A549 (cell line): Measurements from ENCODE around the gene KYNU. TPM values are rescaled to one million over a fixed set of nuclear protein-coding genes. Genes with fewer than 3 reads are reported as not detected.
"Not testable (repeated sequence)": the region's sequence is repeated elsewhere in the genome, so short reads cannot be mapped to it uniquely, and the experiment has no call there.

ENCODE experiments used
- ATAC-seq, 2 experiments: fragments of 200-7000 bp in 1 of 2; fragments of >200 bp in 1 of 2; cut with Nextera tagmentation in 1 of 2; cut with Tn5 transposase in 1 of 2; 3 replicates each; pipeline versions ENCODE4 v1.8.0 to v1.9.1; 2018 to 2020; ENCODE audit warnings: mild to moderate bottlenecking in 1 of 2, moderate library complexity in 1 of 2
- CTCF ChIA-PET: fragments of 300-600 bp; sonication (Branson Sonifier 250); formaldehyde crosslinking; extraction: SDS; loops from one replicate; lab custom pipeline; 2021; ENCODE audit warnings: antibody characterized with exemption, inconsistent platforms; lab: Yijun Ruan, JAX
- POLR2A ChIA-PET: fragments of 350-600 bp; formaldehyde crosslinking; extraction: SDS; loops from one replicate; lab custom pipeline; 2021; ENCODE audit warnings: antibody characterized with exemption, inconsistent platforms; lab: Yijun Ruan, JAX
- DNase-seq, 2 experiments: peaks; one replicate each; pipeline versions ENCODE4 v3.0.0 to v3.0.0-alpha.2; 2011 to 2016; ENCODE audit warnings: low read depth in 1 of 2, low spot score in 1 of 2
- FAIRE-seq: peaks from 2 replicates; lab custom pipeline; 2011; peaks lifted over from hg19 to GRCh38; lab: Jason Lieb, UNC
- H3K27ac ChIP-seq, 2 experiments: fragments of >200 bp; sonication (Bioruptor Twin); formaldehyde crosslinking; 3 replicates each; pipeline ENCODE4 v1.5.1; 2016 to 2017
- H3K4me1 ChIP-seq: fragments of >200 bp; sonication (Bioruptor Twin); formaldehyde crosslinking; 3 replicates; pipeline ENCODE4 v1.6.1; 2016
- H3K4me2 ChIP-seq: fragments of >200 bp; sonication (Bioruptor Twin); formaldehyde crosslinking; 3 replicates; pipeline ENCODE4 v1.6.1; 2016
- H3K4me3 ChIP-seq: fragments of >200 bp; sonication (Bioruptor Twin); formaldehyde crosslinking; 3 replicates; pipeline ENCODE4 v1.5.1; 2016
- H3K9me3 ChIP-seq: fragments of >200 bp; sonication (Bioruptor Twin); formaldehyde crosslinking; 3 replicates; pipeline ENCODE4 v1.6.1; 2016
- CBX2 ChIP-seq: fragments of 200-600 bp; sonication (generic); IDR thresholded peaks from 2 replicates; pipeline ENCODE4 v1.6.1; 2016; ENCODE audit warnings: low read depth, mild to moderate bottlenecking, borderline replicate concordance
- CEBPB ChIP-seq, 2 experiments: fragments of >200 bp in 1 of 2; sonication (Bioruptor Twin) in 1 of 2; formaldehyde crosslinking in 1 of 2; IDR thresholded peaks; 2 replicates each; pipeline ENCODE4 v1.6.1; 2012 to 2016
- CTCF ChIP-seq: fragments of >200 bp; sonication (Bioruptor Twin); formaldehyde crosslinking; IDR thresholded peaks from 3 replicates; pipeline ENCODE4 v1.5.1; 2016
- FOSL2 ChIP-seq, 2 experiments: fragments of 450-650 bp in 1 of 2; fragments of >200 bp in 1 of 2; sonication (Bioruptor Twin) in 1 of 2; formaldehyde crosslinking; IDR thresholded peaks; 2 replicates each; pipeline versions ENCODE4 v1.5.0 to v1.6.1; 2016 to 2020; ENCODE audit warnings: mild to moderate bottlenecking in 1 of 2, moderate library complexity in 1 of 2
- FOXS1 ChIP-seq: fragments of 250-450 bp; sonication (Bioruptor Pico); IDR thresholded peaks from 2 replicates; pipeline ENCODE4 v1.5.0; 2020; ENCODE audit warnings: mild to moderate bottlenecking, moderate library complexity
- HOXA7 ChIP-seq: fragments of 250-450 bp; sonication (Bioruptor Pico); IDR thresholded peaks from 2 replicates; pipeline ENCODE4 v1.5.0; 2020; ENCODE audit warnings: mild to moderate bottlenecking, moderate library complexity
- MAZ ChIP-seq: fragments of 150-350 bp; IDR thresholded peaks from 2 replicates; pipeline ENCODE4 v1.6.1; 2014; ENCODE audit warnings: antibody characterized with exemption, low read depth, low read length, borderline replicate concordance
- MYC ChIP-seq: IDR thresholded peaks from 2 replicates; pipeline ENCODE4 v1.6.1; 2012; ENCODE audit warnings: mild to moderate bottlenecking, inconsistent platforms, low read length, improper control_type of control experiment, borderline replicate concordance
- NPAS2 ChIP-seq: fragments of 250-450 bp; sonication (Bioruptor Pico); IDR thresholded peaks from 2 replicates; pipeline ENCODE4 v1.8.0; 2022; ENCODE audit warnings: mild to moderate bottlenecking, moderate library complexity, borderline replicate concordance
- NR3C1 ChIP-seq: fragments of >200 bp; sonication (Bioruptor Twin); formaldehyde crosslinking; IDR thresholded peaks from 3 replicates; pipeline ENCODE4 v1.6.1; 2017
- PBX3 ChIP-seq: IDR thresholded peaks from 2 replicates; pipeline ENCODE4 v1.6.1; 2012
- PHF8 ChIP-seq: fragments of 200-600 bp; sonication (generic); IDR thresholded peaks from 2 replicates; pipeline ENCODE4 v1.6.1; 2016; ENCODE audit warnings: low read depth, mild to moderate bottlenecking, antibody characterized with exemption, moderate library complexity, borderline replicate concordance
- POLR2AphosphoS2 ChIP-seq: conservative IDR thresholded peaks from 2 replicates; pipeline ENCODE4 v1.6.1; 2012; ENCODE audit warnings: low read length, improper control_type of control experiment, inconsistent platforms
- RAD21 ChIP-seq, 2 experiments: fragments of >200 bp in 1 of 2; sonication (Bioruptor Twin) in 1 of 2; formaldehyde crosslinking in 1 of 2; IDR thresholded peaks in 1 of 2; conservative IDR thresholded peaks in 1 of 2; 2 replicates in 1 of 2; 3 replicates in 1 of 2; pipeline ENCODE4 v1.6.1; 2012 to 2018; ENCODE audit warnings: inconsistent platforms in 1 of 2
- RARB ChIP-seq: fragments of 250-450 bp; sonication (Bioruptor Pico); IDR thresholded peaks from 2 replicates; pipeline ENCODE4 v1.8.0; 2021; ENCODE audit warnings: mild to moderate bottlenecking, moderate library complexity
- SMC3 ChIP-seq: fragments of >200 bp; sonication (Bioruptor Twin); formaldehyde crosslinking; IDR thresholded peaks from 3 replicates; pipeline ENCODE4 v1.6.1; 2018; ENCODE audit warnings: inconsistent platforms
- ZC3H11A ChIP-seq: fragments of 450-650 bp; IDR thresholded peaks from 2 replicates; pipeline ENCODE4 v1.6.1; 2014; ENCODE audit warnings: antibody characterized with exemption, mild to moderate bottlenecking
- ZFP36 ChIP-seq: fragments of 450-650 bp; IDR thresholded peaks from 2 replicates; pipeline ENCODE4 v1.6.1; 2014; ENCODE audit warnings: borderline replicate concordance; ENCODE audit not compliant: partially characterized antibody
- ZNF302 ChIP-seq: fragments of 250-450 bp; sonication (Bioruptor Pico); IDR thresholded peaks from 2 replicates; pipeline ENCODE4 v1.9.0; 2021; ENCODE audit warnings: inconsistent platforms, mild to moderate bottlenecking, moderate library complexity
- WGBS: methylation state at CpG from one replicate; pipeline ENCODE4 v1.1.6; 2017; ENCODE audit errors: missing lambda C conversion rate; 5-methylcytosine and 5-hydroxymethylcytosine counted together
- polyA plus RNA-seq, 4 experiments: library from polyadenylated mRNA; depleted of rRNA in 3 of 4; stranded (reverse); fragments of >200 nt; fragmentation: RNase III in 1 of 4; extraction: RNeasy Plus Mini Kit Qiagen cat#74134 plus additional on column Dnase treatment in 1 of 4; gene quantifications; 2 replicates in 3 of 4; 3 replicates in 1 of 4; pipeline ENCODE4 v1.2.3, GENCODE V29; 2011 to 2017
- TF ChIP-seq, protein P1 (sequence below): fragments of >200 bp; sonication (Bioruptor Twin); formaldehyde crosslinking; IDR thresholded peaks from 2 replicates; pipeline ENCODE4 v1.6.1; 2016

Gene KYNU
- polyA plus RNA-seq, 2 of the 4 experiments (the other 2 are of a cell fraction), result 302 to 324 TPM

DNA sequence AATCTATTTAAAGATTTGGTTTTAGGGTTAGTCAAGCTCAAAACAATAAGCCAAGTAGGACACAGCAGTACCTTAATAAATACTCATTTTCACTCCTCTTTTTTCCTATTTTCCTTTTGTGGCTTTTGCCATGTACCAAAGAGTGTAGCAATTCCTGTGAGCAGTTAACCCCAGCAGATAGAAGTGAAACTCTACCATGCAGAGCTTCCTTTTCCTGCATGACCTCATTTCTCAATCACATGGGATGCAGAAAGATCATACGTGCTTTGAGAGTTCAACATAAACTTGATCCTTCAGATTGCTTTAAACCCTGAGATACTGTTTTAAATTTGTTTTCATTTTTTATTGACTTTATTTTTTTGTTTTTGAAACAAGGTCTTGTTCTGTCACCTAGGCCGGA lies 152.7 kb downstream of the KYNU start:
- DNase-seq (no peak), FAIRE-seq (no peak), ATAC-seq (no peak)
- CTCF ChIA-PET, result interaction anchor here (1.8 kb wide), 1 partner anchor 230 kb away, joined by 4 read pairs; no protein-coding TSS in a partner anchor
- Histone ChIP-seq H3K4me1 (no peaks in the 10 kb centered on the region), H3K4me2 (no peak overlapping the region), H3K4me3 (no peak overlapping the region), H3K9me3 (no peaks in the 10 kb centered on the region), H3K27ac (no peak overlapping the region)
- TF ChIP-seq PHF8, result no peak
- no peak for TF ChIP-seq ZNF302 (CRISPR knock-in tag)
- TF ChIP-seq ZFP36, result no peak
- no peak for TF ChIP-seq POLR2AphosphoS2
- no peak for TF ChIP-seq CBX2
- TF ChIP-seq, protein P1, sequence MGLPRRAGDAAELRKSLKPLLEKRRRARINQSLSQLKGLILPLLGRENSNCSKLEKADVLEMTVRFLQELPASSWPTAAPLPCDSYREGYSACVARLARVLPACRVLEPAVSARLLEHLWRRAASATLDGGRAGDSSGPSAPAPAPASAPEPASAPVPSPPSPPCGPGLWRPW, result no peak
- TF ChIP-seq MAZ, result no peak
- TF ChIP-seq SMC3, result no peak
- no peak for TF ChIP-seq FOSL2 (IDR thresholded peaks at IDR 0.05)
- TF ChIP-seq FOSL2 (CRISPR knock-in tag; IDR thresholded peaks at IDR 0.05), result no peak
- POLR2A ChIA-PET, result no interaction called here
- 96% methylated on average over 2 of the region's 2 CpGs for WGBS

- H3K4me3 ChIP-seq, result no peak overlapping the region
- ChIA-PET CTCF (interaction anchor here (0.6 to 1.7 kb wide), 9 partner anchors 9 to 245 kb away, joined by 3 to 8 read pairs (median 3); no protein-coding TSS in a partner anchor), POLR2A (no interaction called here)
- H3K9me3 ChIP-seq, result no peaks in the 10 kb centered on the region
- DNase-seq, result peak; percentile 31 to 85
- no peaks in the 10 kb centered on the region for H3K4me1 ChIP-seq
- 48% methylated on average over 5 of the region's 5 CpGs for WGBS
- no peak overlapping the region for H3K4me2 ChIP-seq
- peak; percentile 97 for FAIRE-seq
- no peak overlapping the region for H3K27ac ChIP-seq
- TF ChIP-seq NR3C1, result no peak
- TF ChIP-seq ZFP36, result no peak
- TF ChIP-seq CBX2, result no peak
- TF ChIP-seq RARB (CRISPR knock-in tag), result no peak
- TF ChIP-seq HOXA7 (CRISPR knock-in tag), result no peak
- TF ChIP-seq ZC3H11A, result no peak
- no peak for TF ChIP-seq FOXS1
- TF ChIP-seq PBX3, result no peak
- TF ChIP-seq NPAS2 (CRISPR knock-in tag), result no peak
- TF ChIP-seq CEBPB (IDR thresholded peaks at IDR 0.05), result peak; percentile 86 to 90
- peak; percentile 99 for TF ChIP-seq CTCF
- TF ChIP-seq RAD21 (conservative IDR thresholded peaks at IDR 0.05 in 1 of 2, IDR thresholded peaks at IDR 0.05 in 1 of 2), result peak; percentile 50 to 53; a peak in 4 of 5 replicates
- peak; percentile 56 for TF ChIP-seq SMC3
- ATAC-seq, result peak; percentile 74 to 77
Measured at GRCh38 chr2:143034292-143035074, 157.0 kb downstream of the KYNU start.

- FAIRE-seq (no peak), DNase-seq (no peak)
- Histone ChIP-seq H3K9me3 (peaks cover 5% of the 10 kb centered on the region; the same call in 1 of the 3 replicates), H3K4me3 (no peak overlapping the region), H3K4me1 (no peaks in the 10 kb centered on the region), H3K27ac (no peak overlapping the region)
- CTCF ChIA-PET, result no interaction called here
- 88% methylated on average over 1 of the region's 1 CpG for WGBS
- POLR2A ChIA-PET, result no interaction called here
- TF ChIP-seq MYC, result no peak
- TF ChIP-seq, all 56 proteins: peak for 0
- H3K4me2 ChIP-seq, result no peak overlapping the region
- no peak for ATAC-seq
Measured at GRCh38 chr2:143051465-143051864, 174.0 kb downstream of the KYNU start.

- H3K27ac ChIP-seq, ATAC-seq, H3K4me1 ChIP-seq, FAIRE-seq, H3K9me3 ChIP-seq, CTCF ChIA-PET, POLR2A ChIA-PET, H3K4me2 ChIP-seq, DNase-seq, H3K4me3 ChIP-seq: not testable (repeated sequence)
- 84% methylated on average over 4 of the region's 4 CpGs for WGBS
Measured at GRCh38 chr2:143053437-143053836, 176.0 kb downstream of the KYNU start.
